Lower leg skin (tissue), 3 donors: Measurements from ENCODE around the gene MOB1A.

Source experiments
- POLR2A ChIP-seq, 2 donors: fragments of 450-650 bp; IDR thresholded peaks; one replicate each; pipeline ENCODE4 v1.6.1; 2016 to 2017; ENCODE audit warnings: antibody characterized with exemption in 2 of 2, mild to moderate bottlenecking in 1 of 2, moderate library complexity in 1 of 2
- TF ChIP-seq, protein P1 (sequence below), 3 donors: fragments of 450-650 bp; IDR thresholded peaks; one replicate each; pipeline ENCODE4 v1.5.1; 2016; ENCODE audit warnings: antibody characterized with exemption in 3 of 3, mild to moderate bottlenecking in 3 of 3, moderate library complexity in 2 of 3

DNA sequence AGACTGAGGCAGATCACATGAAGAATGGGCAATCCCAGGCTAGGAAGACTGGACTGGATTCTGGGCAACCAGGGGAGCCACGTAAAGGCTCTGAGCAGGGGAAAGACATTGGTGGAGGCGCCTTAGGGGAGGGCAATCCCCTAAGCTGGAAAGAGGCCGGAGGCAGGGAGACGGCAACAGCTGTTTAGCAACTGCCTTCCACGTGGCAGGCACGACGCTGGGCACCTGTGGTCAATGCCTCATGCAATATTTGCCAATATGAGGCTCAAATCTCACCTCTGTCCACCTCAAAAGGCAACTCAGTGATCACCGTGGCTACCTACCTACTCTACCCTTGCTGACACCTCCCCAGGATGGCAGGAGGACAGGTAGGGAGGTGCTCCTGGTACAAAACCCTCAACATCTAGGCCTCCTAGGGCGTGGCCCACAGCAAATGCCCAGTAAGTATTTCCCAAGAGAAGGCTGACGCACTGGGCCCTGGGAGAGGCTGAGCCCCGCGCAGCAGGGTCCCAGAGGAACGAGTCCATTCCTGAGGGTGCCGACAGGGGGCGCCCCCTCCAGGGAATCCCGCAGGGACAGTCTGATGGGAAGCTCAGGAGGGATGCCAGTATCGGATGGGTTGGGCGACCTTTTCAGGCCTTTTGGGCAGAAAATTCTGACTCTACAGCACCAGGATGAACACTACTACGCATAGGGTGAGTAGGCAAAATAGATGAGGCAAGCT is 39.9 kb downstream of the MOB1A start:
- TF ChIP-seq, protein P1, sequence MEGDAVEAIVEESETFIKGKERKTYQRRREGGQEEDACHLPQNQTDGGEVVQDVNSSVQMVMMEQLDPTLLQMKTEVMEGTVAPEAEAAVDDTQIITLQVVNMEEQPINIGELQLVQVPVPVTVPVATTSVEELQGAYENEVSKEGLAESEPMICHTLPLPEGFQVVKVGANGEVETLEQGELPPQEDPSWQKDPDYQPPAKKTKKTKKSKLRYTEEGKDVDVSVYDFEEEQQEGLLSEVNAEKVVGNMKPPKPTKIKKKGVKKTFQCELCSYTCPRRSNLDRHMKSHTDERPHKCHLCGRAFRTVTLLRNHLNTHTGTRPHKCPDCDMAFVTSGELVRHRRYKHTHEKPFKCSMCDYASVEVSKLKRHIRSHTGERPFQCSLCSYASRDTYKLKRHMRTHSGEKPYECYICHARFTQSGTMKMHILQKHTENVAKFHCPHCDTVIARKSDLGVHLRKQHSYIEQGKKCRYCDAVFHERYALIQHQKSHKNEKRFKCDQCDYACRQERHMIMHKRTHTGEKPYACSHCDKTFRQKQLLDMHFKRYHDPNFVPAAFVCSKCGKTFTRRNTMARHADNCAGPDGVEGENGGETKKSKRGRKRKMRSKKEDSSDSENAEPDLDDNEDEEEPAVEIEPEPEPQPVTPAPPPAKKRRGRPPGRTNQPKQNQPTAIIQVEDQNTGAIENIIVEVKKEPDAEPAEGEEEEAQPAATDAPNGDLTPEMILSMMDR (IDR thresholded peaks at IDR 0.05): no peak
- TF ChIP-seq POLR2A (IDR thresholded peaks at IDR 0.05): no peak
